ENCODE results near the gene FANCM. TPM values are rescaled to one million over a fixed set of nuclear protein-coding genes. Genes with fewer than 3 reads are reported as not detected.

The FANCM gene
- total RNA-seq, 1 experiment from 2014 or later: 6.6 TPM

DNA sequence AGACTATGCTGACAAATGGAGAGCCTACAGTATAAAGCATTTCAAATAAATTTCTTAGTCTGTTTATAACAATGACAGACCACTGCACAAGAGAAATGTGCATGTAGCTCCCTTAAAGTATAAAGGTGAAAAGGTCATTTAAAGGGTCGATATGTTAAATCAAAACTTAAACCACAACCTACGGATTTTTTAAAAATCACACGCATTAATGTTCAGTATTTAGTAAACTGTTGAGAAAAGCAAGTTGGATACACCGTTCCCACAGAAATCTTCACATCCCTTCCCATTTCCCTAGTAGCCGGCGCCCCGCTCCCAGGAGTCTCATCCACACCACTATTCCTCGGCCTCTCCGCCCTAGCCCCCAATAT, 2.1 kb upstream of the FANCM start:
- TF ChIP-seq, protein P1, sequence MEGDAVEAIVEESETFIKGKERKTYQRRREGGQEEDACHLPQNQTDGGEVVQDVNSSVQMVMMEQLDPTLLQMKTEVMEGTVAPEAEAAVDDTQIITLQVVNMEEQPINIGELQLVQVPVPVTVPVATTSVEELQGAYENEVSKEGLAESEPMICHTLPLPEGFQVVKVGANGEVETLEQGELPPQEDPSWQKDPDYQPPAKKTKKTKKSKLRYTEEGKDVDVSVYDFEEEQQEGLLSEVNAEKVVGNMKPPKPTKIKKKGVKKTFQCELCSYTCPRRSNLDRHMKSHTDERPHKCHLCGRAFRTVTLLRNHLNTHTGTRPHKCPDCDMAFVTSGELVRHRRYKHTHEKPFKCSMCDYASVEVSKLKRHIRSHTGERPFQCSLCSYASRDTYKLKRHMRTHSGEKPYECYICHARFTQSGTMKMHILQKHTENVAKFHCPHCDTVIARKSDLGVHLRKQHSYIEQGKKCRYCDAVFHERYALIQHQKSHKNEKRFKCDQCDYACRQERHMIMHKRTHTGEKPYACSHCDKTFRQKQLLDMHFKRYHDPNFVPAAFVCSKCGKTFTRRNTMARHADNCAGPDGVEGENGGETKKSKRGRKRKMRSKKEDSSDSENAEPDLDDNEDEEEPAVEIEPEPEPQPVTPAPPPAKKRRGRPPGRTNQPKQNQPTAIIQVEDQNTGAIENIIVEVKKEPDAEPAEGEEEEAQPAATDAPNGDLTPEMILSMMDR (IDR thresholded peaks at IDR 0.05): no peak
- no peak for TF ChIP-seq POLR2AphosphoS5 (IDR thresholded peaks at IDR 0.05; ENCODE audit: low read depth, low read length)
- no peak for TF ChIP-seq SIN3A (IDR thresholded peaks at IDR 0.05; ENCODE audit: borderline replicate concordance, insufficient read depth, low read depth, low read length)
- TF ChIP-seq, protein P2, sequence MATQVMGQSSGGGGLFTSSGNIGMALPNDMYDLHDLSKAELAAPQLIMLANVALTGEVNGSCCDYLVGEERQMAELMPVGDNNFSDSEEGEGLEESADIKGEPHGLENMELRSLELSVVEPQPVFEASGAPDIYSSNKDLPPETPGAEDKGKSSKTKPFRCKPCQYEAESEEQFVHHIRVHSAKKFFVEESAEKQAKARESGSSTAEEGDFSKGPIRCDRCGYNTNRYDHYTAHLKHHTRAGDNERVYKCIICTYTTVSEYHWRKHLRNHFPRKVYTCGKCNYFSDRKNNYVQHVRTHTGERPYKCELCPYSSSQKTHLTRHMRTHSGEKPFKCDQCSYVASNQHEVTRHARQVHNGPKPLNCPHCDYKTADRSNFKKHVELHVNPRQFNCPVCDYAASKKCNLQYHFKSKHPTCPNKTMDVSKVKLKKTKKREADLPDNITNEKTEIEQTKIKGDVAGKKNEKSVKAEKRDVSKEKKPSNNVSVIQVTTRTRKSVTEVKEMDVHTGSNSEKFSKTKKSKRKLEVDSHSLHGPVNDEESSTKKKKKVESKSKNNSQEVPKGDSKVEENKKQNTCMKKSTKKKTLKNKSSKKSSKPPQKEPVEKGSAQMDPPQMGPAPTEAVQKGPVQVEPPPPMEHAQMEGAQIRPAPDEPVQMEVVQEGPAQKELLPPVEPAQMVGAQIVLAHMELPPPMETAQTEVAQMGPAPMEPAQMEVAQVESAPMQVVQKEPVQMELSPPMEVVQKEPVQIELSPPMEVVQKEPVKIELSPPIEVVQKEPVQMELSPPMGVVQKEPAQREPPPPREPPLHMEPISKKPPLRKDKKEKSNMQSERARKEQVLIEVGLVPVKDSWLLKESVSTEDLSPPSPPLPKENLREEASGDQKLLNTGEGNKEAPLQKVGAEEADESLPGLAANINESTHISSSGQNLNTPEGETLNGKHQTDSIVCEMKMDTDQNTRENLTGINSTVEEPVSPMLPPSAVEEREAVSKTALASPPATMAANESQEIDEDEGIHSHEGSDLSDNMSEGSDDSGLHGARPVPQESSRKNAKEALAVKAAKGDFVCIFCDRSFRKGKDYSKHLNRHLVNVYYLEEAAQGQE (IDR thresholded peaks at IDR 0.05; ENCODE audit: insufficient read depth in 1 of 2, low read depth in 2 of 2, low read length in 1 of 2): no peak
- no peak for TF ChIP-seq TCF7L2 (IDR thresholded peaks at IDR 0.05; ENCODE audit: low read depth, low read length)
- DNase-seq (ENCODE audit: low read depth, low spot score): no peak
- peak overlapping the region; percentile 95 for H3K27ac ChIP-seq (ENCODE audit: low read length)
- ATAC-seq: peak; percentile 28
- intact Hi-C loops (cut with micrococcal nuclease; ENCODE audit: unreplicated experiment): loop anchor here (5.0 to 10.0 kb wide), 2 partner anchors 119 to 169 kb away; partner anchors contain the start of genes KLHL28, MIS18BP1 and TOGARAM1
- in situ Hi-C loops (cut with HindIII; ENCODE audit: low pct_unique_long_range_greater_than_20kb, low sequenced_read_pairs): no loop called here
- no peaks in the 10 kb centered on the region for H3K27me3 ChIP-seq (ENCODE audit: control insufficient read depth, insufficient read depth, low read length)
- ChIA-PET CTCF (no interaction called here), POLR2A (no interaction called here)
- peaks cover 2% of the 10 kb centered on the region for H3K36me3 ChIP-seq (ENCODE audit: control insufficient read depth, insufficient read depth, low read length)
- BruUV-seq (replicated peaks): TSS peak; percentile 94
- H3K9me3 ChIP-seq (ENCODE audit: control insufficient read depth, insufficient read depth, low read depth, low read length): no peaks in the 10 kb centered on the region
- peaks cover 4% of the 10 kb centered on the region; the same call in 1 of the 2 replicates for H3K4me1 ChIP-seq (ENCODE audit: control insufficient read depth, insufficient read depth, low read length)
- peak overlapping the region; percentile 71 to 88 for H3K4me3 ChIP-seq (ENCODE audit: low read depth in 2 of 2, low read length in 2 of 2)

DNA sequence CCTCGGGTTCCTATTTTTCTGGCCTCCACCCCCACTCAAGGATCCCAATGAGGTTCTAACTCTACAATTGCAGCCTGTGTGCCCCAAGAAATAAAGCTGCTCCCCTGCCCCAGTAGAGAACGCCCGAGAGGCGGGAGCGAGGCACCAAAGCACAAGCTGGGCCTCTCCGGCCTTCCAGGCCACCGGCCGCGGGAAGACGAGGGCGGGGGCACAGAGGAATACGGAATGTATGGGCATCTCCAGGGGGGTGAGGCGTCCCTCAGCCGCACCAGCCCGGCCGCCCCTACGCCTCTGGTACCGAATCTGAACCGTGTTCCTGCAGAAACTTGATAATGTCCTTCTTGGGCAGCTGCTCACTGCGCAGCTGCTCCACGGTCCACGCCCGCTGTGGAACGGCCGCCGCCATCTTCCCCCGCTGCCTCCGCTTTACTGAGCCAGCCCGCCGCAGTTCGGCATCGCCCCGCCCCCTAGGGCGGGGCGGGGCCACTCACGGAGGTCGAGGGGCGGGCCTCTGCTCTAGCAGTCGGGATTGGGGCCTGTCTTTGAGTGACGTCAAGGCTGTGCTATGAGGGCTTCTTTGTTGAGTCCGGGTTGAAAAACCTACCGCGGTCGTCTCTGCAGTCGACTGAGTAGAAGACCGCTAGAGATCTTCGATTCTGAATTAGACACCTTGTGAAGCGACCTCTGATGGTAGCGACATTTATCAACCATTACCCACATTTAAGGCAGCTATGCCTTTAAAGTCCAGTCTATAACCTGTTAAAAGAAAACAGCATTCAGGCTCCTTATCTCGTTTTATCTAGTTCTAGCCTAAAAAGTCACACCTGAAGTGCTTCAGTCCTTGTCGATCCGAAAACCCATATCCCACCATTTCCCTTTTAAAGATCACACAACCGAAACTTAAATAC, 1.4 kb upstream of the FANCM start, which contains the start of gene FKBP3:
Gene FKBP3, minus strand, starts transcription at position 431 of the 908 bp plus-strand sequence. Its CDS starts 25 bp downstream, at position 406.
- in situ Hi-C loops (cut with HindIII; ENCODE audit: low pct_unique_long_range_greater_than_20kb, low sequenced_read_pairs): no loop called here
- DNase-seq (ENCODE audit: low read depth, low spot score) (peak; percentile 89), ATAC-seq (peak; percentile 96)
- ChIA-PET CTCF (interaction anchor here (0.7 kb wide), 1 partner anchor 203 kb away, joined by 4 read pairs; no protein-coding TSS in a partner anchor), POLR2A (interaction anchor here (0.6 kb wide), 1 partner anchor 223 kb away, joined by 3 read pairs; no protein-coding TSS in a partner anchor)
- no peaks in the 10 kb centered on the region for H3K9me3 ChIP-seq (ENCODE audit: control insufficient read depth, insufficient read depth, low read depth, low read length)
- H3K27ac ChIP-seq (ENCODE audit: low read length): peak within 1 kb of the TSS; percentile 96
- intact Hi-C loops (cut with micrococcal nuclease; ENCODE audit: unreplicated experiment): loop anchor here (5.0 to 10.0 kb wide), 2 partner anchors 118 to 170 kb away; partner anchors contain the start of genes KLHL28, MIS18BP1 and TOGARAM1
- BruUV-seq (replicated peaks): no TSS peak
- H3K4me1 ChIP-seq (ENCODE audit: control insufficient read depth, insufficient read depth, low read length): peaks cover 4% of the 10 kb centered on the region; the same call in 1 of the 2 replicates
- TF ChIP-seq SIN3A (IDR thresholded peaks at IDR 0.05; ENCODE audit: borderline replicate concordance, insufficient read depth, low read depth, low read length) (0 out of 2 replicates have a peak, but pooled peaks have one; percentile 50), TCF7L2 (IDR thresholded peaks at IDR 0.05; ENCODE audit: low read depth, low read length) (no peak), POLR2AphosphoS5 (IDR thresholded peaks at IDR 0.05; ENCODE audit: low read depth, low read length) (peak; percentile 74)
- TF ChIP-seq, protein P1 (IDR thresholded peaks at IDR 0.05): peak; percentile 44
- H3K27me3 ChIP-seq (ENCODE audit: control insufficient read depth, insufficient read depth, low read length): no peaks in the 10 kb centered on the region
- H3K4me3 ChIP-seq (ENCODE audit: low read depth in 2 of 2, low read length in 2 of 2): peak within 1 kb of the TSS; percentile 71 to 88
- H3K36me3 ChIP-seq (ENCODE audit: control insufficient read depth, insufficient read depth, low read length): no peaks in the 10 kb centered on the region; the same call in none of the 2 replicates

Data from Panc1 (cell line).